A549 (cell line): Measurements from ENCODE around the gene C20orf204. TPM values are rescaled to one million over a fixed set of nuclear protein-coding genes. Genes with fewer than 3 reads are reported as not detected.
"Not testable (repeated sequence)": the region's sequence is repeated elsewhere in the genome, so short reads cannot be mapped to it uniquely, and the experiment has no call there.

Experiments used
- ATAC-seq, 2 experiments: fragments of 200-7000 bp in 1 of 2; fragments of >200 bp in 1 of 2; cut with Nextera tagmentation in 1 of 2; cut with Tn5 transposase in 1 of 2; 3 replicates each; pipeline versions ENCODE4 v1.8.0 to v1.9.1; 2018 to 2020; ENCODE audit warnings: mild to moderate bottlenecking in 1 of 2, moderate library complexity in 1 of 2
- CTCF ChIA-PET: fragments of 300-600 bp; sonication (Branson Sonifier 250); formaldehyde crosslinking; extraction: SDS; loops from one replicate; lab custom pipeline; 2021; ENCODE audit warnings: antibody characterized with exemption, inconsistent platforms; lab: Yijun Ruan, JAX
- POLR2A ChIA-PET: fragments of 350-600 bp; formaldehyde crosslinking; extraction: SDS; loops from one replicate; lab custom pipeline; 2021; ENCODE audit warnings: antibody characterized with exemption, inconsistent platforms; lab: Yijun Ruan, JAX
- DNase-seq, 2 experiments: peaks; one replicate each; pipeline versions ENCODE4 v3.0.0 to v3.0.0-alpha.2; 2011 to 2016; ENCODE audit warnings: low read depth in 1 of 2, low spot score in 1 of 2
- FAIRE-seq: peaks from 2 replicates; lab custom pipeline; 2011; peaks lifted over from hg19 to GRCh38; lab: Jason Lieb, UNC
- H3K27ac ChIP-seq, 2 experiments: fragments of >200 bp; sonication (Bioruptor Twin); formaldehyde crosslinking; 3 replicates each; pipeline ENCODE4 v1.5.1; 2016 to 2017
- H3K4me1 ChIP-seq: fragments of >200 bp; sonication (Bioruptor Twin); formaldehyde crosslinking; 3 replicates; pipeline ENCODE4 v1.6.1; 2016
- H3K4me2 ChIP-seq: fragments of >200 bp; sonication (Bioruptor Twin); formaldehyde crosslinking; 3 replicates; pipeline ENCODE4 v1.6.1; 2016
- H3K4me3 ChIP-seq: fragments of >200 bp; sonication (Bioruptor Twin); formaldehyde crosslinking; 3 replicates; pipeline ENCODE4 v1.5.1; 2016
- H3K9me3 ChIP-seq: fragments of >200 bp; sonication (Bioruptor Twin); formaldehyde crosslinking; 3 replicates; pipeline ENCODE4 v1.6.1; 2016
- CBX8 ChIP-seq: fragments of 200-600 bp; sonication (generic); IDR thresholded peaks from 2 replicates; pipeline ENCODE4 v1.6.1; 2016
- E2F6 ChIP-seq: IDR thresholded peaks from 2 replicates; pipeline ENCODE4 v1.6.1; 2012; ENCODE audit warnings: low read depth, borderline replicate concordance
- FOXS1 ChIP-seq: fragments of 250-450 bp; sonication (Bioruptor Pico); IDR thresholded peaks from 2 replicates; pipeline ENCODE4 v1.5.0; 2020; ENCODE audit warnings: mild to moderate bottlenecking, moderate library complexity
- JUNB ChIP-seq: fragments of >200 bp; sonication (Bioruptor Twin); formaldehyde crosslinking; IDR thresholded peaks from 2 replicates; pipeline ENCODE4 v1.6.1; 2016
- PBX3 ChIP-seq: IDR thresholded peaks from 2 replicates; pipeline ENCODE4 v1.6.1; 2012
- WGBS: methylation state at CpG from one replicate; pipeline ENCODE4 v1.1.6; 2017; ENCODE audit errors: missing lambda C conversion rate; 5-methylcytosine and 5-hydroxymethylcytosine counted together
- polyA plus RNA-seq, 4 experiments: library from polyadenylated mRNA; depleted of rRNA in 3 of 4; stranded (reverse); fragments of >200 nt; fragmentation: RNase III in 1 of 4; extraction: RNeasy Plus Mini Kit Qiagen cat#74134 plus additional on column Dnase treatment in 1 of 4; gene quantifications; 2 replicates in 3 of 4; 3 replicates in 1 of 4; pipeline ENCODE4 v1.2.3, GENCODE V29; 2011 to 2017
- small RNA-seq, 6 experiments: library from RNA; depleted of rRNA; stranded (forward); fragments of <200 nt; gene quantifications; one replicate each; pipeline ENCODE3, GENCODE V24; 2012

Gene C20orf204
- polyA plus RNA-seq, 2 of the 4 experiments (the other 2 are of a cell fraction) = 0.21 to 0.59 TPM

DNA sequence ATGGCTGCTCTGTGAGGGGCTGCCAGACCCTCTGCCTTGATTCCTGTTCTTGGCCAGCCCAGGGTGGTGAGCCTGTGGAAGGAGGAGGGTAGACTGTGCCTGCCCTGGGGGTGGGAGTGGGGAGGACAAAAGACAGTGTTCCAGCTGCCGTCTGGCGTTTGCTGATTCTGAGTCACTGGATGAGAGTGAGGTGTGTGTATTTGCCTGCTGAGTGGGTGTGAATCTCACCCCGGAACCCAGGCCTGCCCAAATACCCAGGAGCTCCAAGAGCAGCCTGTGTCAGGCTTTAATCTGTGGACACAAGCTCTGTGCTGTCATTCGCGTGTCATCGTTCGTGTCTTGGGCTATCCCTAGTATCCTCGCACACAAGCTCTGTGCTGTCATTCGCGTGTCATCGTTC, 50.8 kb downstream of the C20orf204 start (continued):
- TF ChIP-seq FOXS1 (CRISPR knock-in tag) (no peak), E2F6 (no peak), JUNB (no peak), PBX3 (no peak), CBX8 (no peak)

- H3K4me2 ChIP-seq, DNase-seq, H3K27ac ChIP-seq, H3K4me3 ChIP-seq, H3K9me3 ChIP-seq, FAIRE-seq, ATAC-seq, POLR2A ChIA-PET, H3K4me1 ChIP-seq: not testable (repeated sequence)
- 85% methylated on average over 10 of the region's 36 CpGs for WGBS
- CTCF ChIA-PET = interaction anchor here (1.1 to 9.1 kb wide), 3 partner anchors 25 to 34 kb away, joined by 3 to 121 read pairs (median 5); no protein-coding TSS in a partner anchor
Measured at GRCh38 chr20:64087226-64087825, 51.3 kb downstream of the C20orf204 start.

GRCh38 chr20:64088586-64088985, 52.6 kb downstream of the C20orf204 start:
- H3K4me2 ChIP-seq, FAIRE-seq, H3K4me1 ChIP-seq, H3K27ac ChIP-seq, POLR2A ChIA-PET, DNase-seq, H3K4me3 ChIP-seq, H3K9me3 ChIP-seq: not testable (repeated sequence)
- ATAC-seq = peak in 1 of 2 experiments; percentile 30; a peak in 2 of 6 replicates
- CTCF ChIA-PET = interaction anchor here (1.1 to 3.7 kb wide), 4 partner anchors 12 to 32 kb away, joined by 3 to 29 read pairs (median 12); no protein-coding TSS in a partner anchor

Small RNA genes within 50 kb of the gene (small RNA-seq; reads per million reads assigned to genes)
- 0 reads per million in 6 experiments for gene AL355803.1
- gene MIR6813 = 0 to 2.1 (median 1.9) reads per million in 6 experiments

Other genes with a start within 250 kb of the C20orf204 start
- 0.17 and 0.26 TPM in 2 replicates for gene ZBTB46, start 204.9 kb upstream of the C20orf204 start, polyA plus RNA-seq (2011; rRNA removed)
- 0.32 to 0.43 TPM (median 0.42 TPM) in 3 replicates for gene ZBTB46, start 204.9 kb upstream of the C20orf204 start, polyA plus RNA-seq (2017; fragmentation: RNase III; extraction: RNeasy Plus Mini Kit Qiagen cat#74134 plus additional on column Dnase treatment)
- not detected in 2 replicates for gene ABHD16B, start 174.7 kb upstream of the C20orf204 start, polyA plus RNA-seq (2011; rRNA removed)
- gene ABHD16B, start 174.7 kb upstream of the C20orf204 start, polyA plus RNA-seq (2017; fragmentation: RNase III; extraction: RNeasy Plus Mini Kit Qiagen cat#74134 plus additional on column Dnase treatment) = not detected in 3 replicates
- gene TPD52L2, start 170.9 kb upstream of the C20orf204 start, polyA plus RNA-seq (2011; rRNA removed) = 86.3 and 93.9 TPM in 2 replicates
- gene TPD52L2, start 170.9 kb upstream of the C20orf204 start, polyA plus RNA-seq (2017; fragmentation: RNase III; extraction: RNeasy Plus Mini Kit Qiagen cat#74134 plus additional on column Dnase treatment) = 94.1 to 102 TPM (median 99.0 TPM) in 3 replicates
- gene DNAJC5, start 141.1 kb upstream of the C20orf204 start, polyA plus RNA-seq (2011; rRNA removed) = 20.3 and 20.4 TPM in 2 replicates
- gene DNAJC5, start 141.1 kb upstream of the C20orf204 start, polyA plus RNA-seq (2017; fragmentation: RNase III; extraction: RNeasy Plus Mini Kit Qiagen cat#74134 plus additional on column Dnase treatment) = 21.7 to 23.2 TPM (median 23.2 TPM) in 3 replicates
- 19.1 and 21.6 TPM in 2 replicates for gene UCKL1, start 79.8 kb upstream of the C20orf204 start, polyA plus RNA-seq (2011; rRNA removed)
- gene UCKL1, start 79.8 kb upstream of the C20orf204 start, polyA plus RNA-seq (2017; fragmentation: RNase III; extraction: RNeasy Plus Mini Kit Qiagen cat#74134 plus additional on column Dnase treatment) = 30.4 to 32.5 TPM (median 31.8 TPM) in 3 replicates
- 2.1 and 3.2 TPM in 2 replicates for gene ZNF512B, start 66.3 kb upstream of the C20orf204 start, polyA plus RNA-seq (2011; rRNA removed)
- gene ZNF512B, start 66.3 kb upstream of the C20orf204 start, polyA plus RNA-seq (2017; fragmentation: RNase III; extraction: RNeasy Plus Mini Kit Qiagen cat#74134 plus additional on column Dnase treatment) = 14.4 to 17.6 TPM (median 16.8 TPM) in 3 replicates
- not detected in 2 replicates for gene SAMD10, start 56.5 kb upstream of the C20orf204 start, polyA plus RNA-seq (2011; rRNA removed)
- gene SAMD10, start 56.5 kb upstream of the C20orf204 start, polyA plus RNA-seq (2017; fragmentation: RNase III; extraction: RNeasy Plus Mini Kit Qiagen cat#74134 plus additional on column Dnase treatment) = not detected in 3 replicates
- 42.8 and 47.5 TPM in 2 replicates for gene PRPF6, start 55.0 kb upstream of the C20orf204 start, polyA plus RNA-seq (2011; rRNA removed)
- 47.2 to 48.9 TPM (median 48.7 TPM) in 3 replicates for gene PRPF6, start 55.0 kb upstream of the C20orf204 start, polyA plus RNA-seq (2017; fragmentation: RNase III; extraction: RNeasy Plus Mini Kit Qiagen cat#74134 plus additional on column Dnase treatment)
- gene SOX18, start 13.5 kb downstream of the C20orf204 start, polyA plus RNA-seq (2011; rRNA removed) = 0.13 and 0.19 TPM in 2 replicates
- gene SOX18, start 13.5 kb downstream of the C20orf204 start, polyA plus RNA-seq (2017; fragmentation: RNase III; extraction: RNeasy Plus Mini Kit Qiagen cat#74134 plus additional on column Dnase treatment) = 0.92 to 1.4 TPM (median 1.3 TPM) in 3 replicates
- 11.2 and 13.3 TPM in 2 replicates for gene TCEA2, start 27.0 kb downstream of the C20orf204 start, polyA plus RNA-seq (2011; rRNA removed)
- gene TCEA2, start 27.0 kb downstream of the C20orf204 start, polyA plus RNA-seq (2017; fragmentation: RNase III; extraction: RNeasy Plus Mini Kit Qiagen cat#74134 plus additional on column Dnase treatment) = 23.3 to 34.7 TPM (median 29.8 TPM) in 3 replicates
- gene RGS19, start 43.3 kb downstream of the C20orf204 start, polyA plus RNA-seq (2011; rRNA removed) = 12.3 and 13.8 TPM in 2 replicates
- gene RGS19, start 43.3 kb downstream of the C20orf204 start, polyA plus RNA-seq (2017; fragmentation: RNase III; extraction: RNeasy Plus Mini Kit Qiagen cat#74134 plus additional on column Dnase treatment) = 16.1 to 18.8 TPM (median 16.5 TPM) in 3 replicates
- gene OPRL1, start 43.9 kb downstream of the C20orf204 start, polyA plus RNA-seq (2011; rRNA removed) = 0.54 and 0.98 TPM in 2 replicates
- 0.83 to 1.5 TPM (median 1.2 TPM) in 3 replicates for gene OPRL1, start 43.9 kb downstream of the C20orf204 start, polyA plus RNA-seq (2017; fragmentation: RNase III; extraction: RNeasy Plus Mini Kit Qiagen cat#74134 plus additional on column Dnase treatment)
- 0.14 TPM in 1 of 2 replicates, not detected in the other for gene LKAAEAR1, start 48.2 kb downstream of the C20orf204 start, polyA plus RNA-seq (2011; rRNA removed)
- 0.49 to 0.60 TPM (median 0.56 TPM) in 3 replicates for gene LKAAEAR1, start 48.2 kb downstream of the C20orf204 start, polyA plus RNA-seq (2017; fragmentation: RNase III; extraction: RNeasy Plus Mini Kit Qiagen cat#74134 plus additional on column Dnase treatment)
- gene NPBWR2, start 71.4 kb downstream of the C20orf204 start, polyA plus RNA-seq (2011; rRNA removed) = not detected in 2 replicates
- gene NPBWR2, start 71.4 kb downstream of the C20orf204 start, polyA plus RNA-seq (2017; fragmentation: RNase III; extraction: RNeasy Plus Mini Kit Qiagen cat#74134 plus additional on column Dnase treatment) = not detected in 3 replicates
- 0.22 and 0.29 TPM in 2 replicates for gene MYT1, start 128.3 kb downstream of the C20orf204 start, polyA plus RNA-seq (2011; rRNA removed)
- gene MYT1, start 128.3 kb downstream of the C20orf204 start, polyA plus RNA-seq (2017; fragmentation: RNase III; extraction: RNeasy Plus Mini Kit Qiagen cat#74134 plus additional on column Dnase treatment) = 0.21 to 0.26 TPM (median 0.26 TPM) in 3 replicates
- 36.1 and 41.8 TPM in 2 replicates for gene PCMTD2, start 219.6 kb downstream of the C20orf204 start, polyA plus RNA-seq (2011; rRNA removed)
- 16.5 to 21.5 TPM (median 19.9 TPM) in 3 replicates for gene PCMTD2, start 219.6 kb downstream of the C20orf204 start, polyA plus RNA-seq (2017; fragmentation: RNase III; extraction: RNeasy Plus Mini Kit Qiagen cat#74134 plus additional on column Dnase treatment)